NB4 (cell line): ENCODE results near the gene IVL.

Experiments used
- DNase-seq: peaks from one replicate; pipeline ENCODE4 v3.0.0; 2010; ENCODE audit warnings: low read depth
- H3K4me3 ChIP-seq: one replicate; pipeline ENCODE4 v1.5.1; 2011; ENCODE audit warnings: mild to moderate bottlenecking, low read depth, low read length, moderate library complexity
- MYC ChIP-seq: IDR thresholded peaks from 2 replicates; pipeline ENCODE4 v1.6.1; 2011; ENCODE audit warnings: low read depth, low read length
- POLR2A ChIP-seq: IDR thresholded peaks from 2 replicates; pipeline ENCODE4 v1.6.1; 2011; ENCODE audit warnings: mild to moderate bottlenecking; ENCODE audit not compliant: insufficient read length; ENCODE audit errors: extremely low read depth
- TF ChIP-seq, protein P1 (sequence below): IDR thresholded peaks from 2 replicates; pipeline ENCODE4 v1.6.1; 2011; ENCODE audit warnings: low read depth, low read length
- TF ChIP-seq, protein P2 (sequence below): IDR thresholded peaks from one replicate; pipeline ENCODE4 v1.5.1; 2012; ENCODE audit warnings: low read depth, low read length

IVL gene

DNA sequence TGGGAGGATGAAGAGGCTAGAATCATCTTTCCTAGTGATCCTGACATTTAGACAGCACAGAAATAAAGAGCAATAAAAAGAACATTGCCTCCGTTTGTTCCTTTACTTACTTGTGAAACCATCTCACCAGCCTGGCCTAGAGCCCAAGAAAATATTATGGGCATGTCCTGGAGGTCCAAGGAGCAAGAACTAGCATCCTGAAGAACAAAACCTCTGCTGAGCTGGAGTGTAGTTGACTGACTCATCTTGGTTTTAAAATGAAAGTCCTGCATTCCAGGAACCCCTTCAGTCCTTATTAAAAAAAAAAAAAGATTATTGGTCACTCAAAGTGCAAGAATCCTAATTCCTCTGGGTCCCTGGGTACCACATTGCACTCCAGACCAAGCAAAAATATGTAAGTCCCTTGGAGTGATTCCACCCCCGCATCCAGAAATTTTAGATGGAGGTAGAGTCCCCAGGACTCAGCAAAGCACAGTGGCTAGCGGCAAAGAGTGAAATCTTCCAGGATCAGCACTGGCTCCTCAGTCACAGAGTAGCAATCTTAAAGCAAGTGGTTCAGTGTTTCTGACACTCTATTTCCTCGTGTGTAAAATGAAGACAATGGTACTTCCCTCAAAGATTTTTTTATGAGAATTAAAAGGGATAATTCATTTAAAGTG lies 23.3 kb upstream of the IVL start:
- H3K4me3 ChIP-seq: no peak overlapping the region
- DNase-seq: no peak
- TF ChIP-seq, protein P1, sequence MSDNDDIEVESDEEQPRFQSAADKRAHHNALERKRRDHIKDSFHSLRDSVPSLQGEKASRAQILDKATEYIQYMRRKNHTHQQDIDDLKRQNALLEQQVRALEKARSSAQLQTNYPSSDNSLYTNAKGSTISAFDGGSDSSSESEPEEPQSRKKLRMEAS: no peak
- no peak for TF ChIP-seq POLR2A
- TF ChIP-seq MYC: no peak
- TF ChIP-seq, protein P2, sequence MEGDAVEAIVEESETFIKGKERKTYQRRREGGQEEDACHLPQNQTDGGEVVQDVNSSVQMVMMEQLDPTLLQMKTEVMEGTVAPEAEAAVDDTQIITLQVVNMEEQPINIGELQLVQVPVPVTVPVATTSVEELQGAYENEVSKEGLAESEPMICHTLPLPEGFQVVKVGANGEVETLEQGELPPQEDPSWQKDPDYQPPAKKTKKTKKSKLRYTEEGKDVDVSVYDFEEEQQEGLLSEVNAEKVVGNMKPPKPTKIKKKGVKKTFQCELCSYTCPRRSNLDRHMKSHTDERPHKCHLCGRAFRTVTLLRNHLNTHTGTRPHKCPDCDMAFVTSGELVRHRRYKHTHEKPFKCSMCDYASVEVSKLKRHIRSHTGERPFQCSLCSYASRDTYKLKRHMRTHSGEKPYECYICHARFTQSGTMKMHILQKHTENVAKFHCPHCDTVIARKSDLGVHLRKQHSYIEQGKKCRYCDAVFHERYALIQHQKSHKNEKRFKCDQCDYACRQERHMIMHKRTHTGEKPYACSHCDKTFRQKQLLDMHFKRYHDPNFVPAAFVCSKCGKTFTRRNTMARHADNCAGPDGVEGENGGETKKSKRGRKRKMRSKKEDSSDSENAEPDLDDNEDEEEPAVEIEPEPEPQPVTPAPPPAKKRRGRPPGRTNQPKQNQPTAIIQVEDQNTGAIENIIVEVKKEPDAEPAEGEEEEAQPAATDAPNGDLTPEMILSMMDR: no peak

DNA sequence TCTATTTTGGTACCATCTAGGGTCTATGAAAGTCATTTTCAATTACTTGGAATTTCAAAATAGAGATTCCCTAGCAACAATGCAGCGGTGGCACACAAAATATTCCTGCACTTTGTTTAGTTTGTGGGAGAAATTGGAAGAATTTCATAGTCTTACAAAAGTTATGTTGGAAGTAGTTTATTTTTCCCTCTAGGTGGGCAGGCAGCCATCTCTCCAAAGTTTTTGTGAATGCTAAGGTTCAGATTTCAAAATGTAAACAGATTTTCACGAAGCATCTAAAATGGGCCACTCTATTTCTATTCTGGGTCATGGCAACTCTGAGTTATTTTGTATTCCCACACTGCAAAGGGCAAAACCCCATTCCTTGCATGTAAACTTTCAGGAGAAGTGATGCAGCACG lies 22.3 kb upstream of the IVL start:
- TF ChIP-seq, protein P1: no peak
- TF ChIP-seq MYC: no peak
- TF ChIP-seq, protein P2: no peak
- no peak for TF ChIP-seq POLR2A
- no peak overlapping the region for H3K4me3 ChIP-seq
- DNase-seq: no peak

DNA sequence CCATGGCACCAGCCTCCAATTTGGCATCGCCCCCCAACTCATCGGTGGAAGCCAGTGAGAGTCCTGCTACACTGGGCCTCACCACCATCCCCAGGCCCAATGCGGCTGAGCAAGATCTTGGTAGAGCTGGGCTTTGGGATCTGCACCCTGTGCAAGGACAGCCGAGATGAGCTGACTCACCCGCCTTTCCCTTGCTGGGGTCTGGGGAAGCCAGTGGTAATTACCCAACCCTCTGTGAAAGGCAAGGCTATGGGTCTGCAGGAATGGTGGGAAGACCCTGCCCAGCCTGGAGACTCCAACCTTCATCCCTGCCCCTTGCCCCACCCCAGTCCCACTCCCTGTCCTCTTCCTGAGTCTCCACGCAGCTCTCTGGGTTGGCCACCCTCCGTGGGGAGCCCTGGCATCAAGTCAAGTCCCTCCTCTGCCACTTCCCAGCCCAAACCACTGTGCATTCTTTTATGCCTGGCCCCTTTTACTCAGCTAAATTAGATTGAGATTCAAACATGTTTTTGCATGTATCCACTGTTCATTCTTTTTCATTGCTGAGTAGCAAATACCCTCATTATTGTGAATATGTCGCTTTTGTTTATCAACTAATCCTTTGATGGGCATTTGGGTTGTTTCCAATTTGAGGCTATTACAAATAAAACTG lies 21.5 kb upstream of the IVL start:
- TF ChIP-seq MYC (no peak), POLR2A (no peak)
- TF ChIP-seq, protein P2: no peak
- TF ChIP-seq, protein P1: no peak
- no peak overlapping the region for H3K4me3 ChIP-seq
- DNase-seq: no peak

DNA sequence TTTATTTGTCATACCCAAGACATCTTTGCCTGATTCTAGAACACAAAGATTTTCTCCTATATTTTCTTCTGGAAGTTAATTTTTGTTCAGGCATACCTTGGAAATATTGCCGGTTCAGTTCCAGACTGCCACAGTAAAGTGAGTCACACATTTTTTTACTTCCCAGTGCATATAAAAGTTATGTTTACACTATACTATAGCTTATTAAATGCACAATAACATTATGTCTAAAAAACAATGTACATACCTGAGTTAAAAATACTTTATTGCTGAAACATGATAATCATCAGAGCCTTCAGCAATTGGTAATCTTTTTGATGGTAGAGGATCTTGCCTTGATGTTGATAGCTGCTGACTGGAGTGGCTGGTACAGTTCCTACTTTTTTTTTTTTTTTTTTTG lies 20.2 kb upstream of the IVL start:
- TF ChIP-seq, protein P2: no peak
- TF ChIP-seq, protein P1: no peak
- TF ChIP-seq MYC (no peak), POLR2A (no peak)
- DNase-seq: no peak
- H3K4me3 ChIP-seq: no peak overlapping the region

DNA sequence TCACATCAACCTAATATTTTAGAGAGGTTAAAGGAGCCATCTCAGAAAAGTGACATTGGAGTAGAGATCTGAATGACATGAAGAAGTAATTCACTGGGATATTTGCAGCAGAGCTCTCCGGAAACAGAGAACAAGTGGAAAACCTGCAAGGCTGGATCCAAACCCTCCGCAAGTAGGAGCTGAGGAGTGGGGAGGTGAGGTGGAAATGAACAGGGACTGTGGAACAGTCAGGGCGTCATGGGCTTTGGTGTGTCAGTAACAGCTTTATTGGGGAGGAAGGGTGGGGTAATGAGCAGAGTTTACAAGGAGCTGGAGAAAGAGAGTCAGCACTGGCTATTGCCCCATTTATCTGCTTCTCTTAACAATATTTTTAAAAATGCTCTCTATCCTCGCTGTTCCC lies 9.3 kb upstream of the IVL start:
- no peak for DNase-seq
- TF ChIP-seq POLR2A: no peak
- TF ChIP-seq, protein P2: no peak
- TF ChIP-seq, protein P1: no peak
- no peak overlapping the region for H3K4me3 ChIP-seq

DNA sequence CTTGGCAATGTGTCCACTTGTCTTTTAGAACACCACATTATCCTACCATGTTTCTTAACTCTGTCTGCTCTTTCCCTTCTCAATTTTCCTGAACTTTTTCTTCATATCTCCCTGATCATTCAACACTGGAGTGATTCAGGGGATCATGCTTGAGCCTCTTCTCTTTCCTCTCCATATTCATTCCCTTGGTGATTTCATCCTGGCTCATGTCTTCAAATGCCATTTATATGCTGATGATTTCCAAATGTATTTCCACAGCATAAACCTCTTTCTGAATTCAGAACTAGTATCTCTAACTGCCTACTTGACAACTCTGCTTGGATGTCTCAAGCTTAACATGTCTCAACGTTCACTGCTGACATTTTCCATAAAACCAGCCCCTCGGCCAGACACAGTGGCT lies 8.5 kb upstream of the IVL start:
- TF ChIP-seq MYC (no peak), POLR2A (no peak)
- TF ChIP-seq, protein P1: no peak
- TF ChIP-seq, protein P2: no peak
- no peak for DNase-seq

More for the DNA sequence above, 8.5 kb upstream of the IVL start:
- no peak overlapping the region for H3K4me3 ChIP-seq
